Neural cell (in vitro differentiated cells): ENCODE results near the gene CCDC24.

ENCODE experiments used
- EP300 ChIP-seq: fragments of 450-650 bp; conservative IDR thresholded peaks from 2 replicates; pipeline ENCODE4 v1.6.1; 2014; ENCODE audit warnings: antibody characterized with exemption, mild to moderate bottlenecking, moderate library complexity; ENCODE audit not compliant: poor library complexity, severe bottlenecking
- MXI1 ChIP-seq: fragments of 450-650 bp; conservative IDR thresholded peaks from 2 replicates; pipeline ENCODE4 v1.6.1; 2014; ENCODE audit warnings: antibody characterized with exemption, mild to moderate bottlenecking; ENCODE audit not compliant: poor library complexity, severe bottlenecking
- POLR2AphosphoS5 ChIP-seq: IDR thresholded peaks from 2 replicates; pipeline ENCODE4 v1.6.1; 2012
- RAD21 ChIP-seq: fragments of 450-650 bp; conservative IDR thresholded peaks from 2 replicates; pipeline ENCODE4 v1.6.1; 2014; ENCODE audit warnings: antibody characterized with exemption, mild to moderate bottlenecking, moderate library complexity
- TAF1 ChIP-seq: IDR thresholded peaks from 2 replicates; pipeline ENCODE4 v1.6.1; 2012; ENCODE audit warnings: low read depth
- TF ChIP-seq, protein P1 (sequence below): fragments of 450-650 bp; IDR thresholded peaks from 2 replicates; pipeline ENCODE4 v1.5.1; 2014; ENCODE audit warnings: antibody characterized with exemption, mild to moderate bottlenecking, moderate library complexity; ENCODE audit not compliant: poor library complexity, severe bottlenecking
- TF ChIP-seq, protein P2 (sequence below): IDR thresholded peaks from 2 replicates; pipeline ENCODE4 v1.6.1; 2012; ENCODE audit warnings: borderline replicate concordance

DNA sequence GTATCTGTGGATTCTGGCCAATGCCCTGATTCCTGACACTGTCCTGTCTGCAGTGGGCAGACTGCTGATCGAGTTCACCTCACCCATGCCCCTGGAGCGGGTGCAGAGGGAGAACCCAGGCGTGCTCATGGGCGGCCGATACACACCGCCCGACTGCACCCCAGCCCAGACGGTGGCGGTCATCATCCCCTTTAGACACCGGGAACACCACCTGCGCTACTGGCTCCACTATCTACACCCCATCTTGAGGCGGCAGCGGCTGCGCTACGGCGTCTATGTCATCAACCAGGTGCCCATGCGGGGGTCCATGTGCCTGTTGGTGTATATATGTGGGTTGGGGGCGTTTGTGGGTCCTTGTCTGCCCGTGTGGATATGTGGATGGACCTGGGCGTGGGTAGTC lies 9.8 kb upstream of the CCDC24 start:
- TF ChIP-seq, protein P1, sequence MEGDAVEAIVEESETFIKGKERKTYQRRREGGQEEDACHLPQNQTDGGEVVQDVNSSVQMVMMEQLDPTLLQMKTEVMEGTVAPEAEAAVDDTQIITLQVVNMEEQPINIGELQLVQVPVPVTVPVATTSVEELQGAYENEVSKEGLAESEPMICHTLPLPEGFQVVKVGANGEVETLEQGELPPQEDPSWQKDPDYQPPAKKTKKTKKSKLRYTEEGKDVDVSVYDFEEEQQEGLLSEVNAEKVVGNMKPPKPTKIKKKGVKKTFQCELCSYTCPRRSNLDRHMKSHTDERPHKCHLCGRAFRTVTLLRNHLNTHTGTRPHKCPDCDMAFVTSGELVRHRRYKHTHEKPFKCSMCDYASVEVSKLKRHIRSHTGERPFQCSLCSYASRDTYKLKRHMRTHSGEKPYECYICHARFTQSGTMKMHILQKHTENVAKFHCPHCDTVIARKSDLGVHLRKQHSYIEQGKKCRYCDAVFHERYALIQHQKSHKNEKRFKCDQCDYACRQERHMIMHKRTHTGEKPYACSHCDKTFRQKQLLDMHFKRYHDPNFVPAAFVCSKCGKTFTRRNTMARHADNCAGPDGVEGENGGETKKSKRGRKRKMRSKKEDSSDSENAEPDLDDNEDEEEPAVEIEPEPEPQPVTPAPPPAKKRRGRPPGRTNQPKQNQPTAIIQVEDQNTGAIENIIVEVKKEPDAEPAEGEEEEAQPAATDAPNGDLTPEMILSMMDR = no peak
- TF ChIP-seq POLR2AphosphoS5 (no peak), TAF1 (no peak), EP300 (no peak), MXI1 (no peak), RAD21 (no peak)
- TF ChIP-seq, protein P2, sequence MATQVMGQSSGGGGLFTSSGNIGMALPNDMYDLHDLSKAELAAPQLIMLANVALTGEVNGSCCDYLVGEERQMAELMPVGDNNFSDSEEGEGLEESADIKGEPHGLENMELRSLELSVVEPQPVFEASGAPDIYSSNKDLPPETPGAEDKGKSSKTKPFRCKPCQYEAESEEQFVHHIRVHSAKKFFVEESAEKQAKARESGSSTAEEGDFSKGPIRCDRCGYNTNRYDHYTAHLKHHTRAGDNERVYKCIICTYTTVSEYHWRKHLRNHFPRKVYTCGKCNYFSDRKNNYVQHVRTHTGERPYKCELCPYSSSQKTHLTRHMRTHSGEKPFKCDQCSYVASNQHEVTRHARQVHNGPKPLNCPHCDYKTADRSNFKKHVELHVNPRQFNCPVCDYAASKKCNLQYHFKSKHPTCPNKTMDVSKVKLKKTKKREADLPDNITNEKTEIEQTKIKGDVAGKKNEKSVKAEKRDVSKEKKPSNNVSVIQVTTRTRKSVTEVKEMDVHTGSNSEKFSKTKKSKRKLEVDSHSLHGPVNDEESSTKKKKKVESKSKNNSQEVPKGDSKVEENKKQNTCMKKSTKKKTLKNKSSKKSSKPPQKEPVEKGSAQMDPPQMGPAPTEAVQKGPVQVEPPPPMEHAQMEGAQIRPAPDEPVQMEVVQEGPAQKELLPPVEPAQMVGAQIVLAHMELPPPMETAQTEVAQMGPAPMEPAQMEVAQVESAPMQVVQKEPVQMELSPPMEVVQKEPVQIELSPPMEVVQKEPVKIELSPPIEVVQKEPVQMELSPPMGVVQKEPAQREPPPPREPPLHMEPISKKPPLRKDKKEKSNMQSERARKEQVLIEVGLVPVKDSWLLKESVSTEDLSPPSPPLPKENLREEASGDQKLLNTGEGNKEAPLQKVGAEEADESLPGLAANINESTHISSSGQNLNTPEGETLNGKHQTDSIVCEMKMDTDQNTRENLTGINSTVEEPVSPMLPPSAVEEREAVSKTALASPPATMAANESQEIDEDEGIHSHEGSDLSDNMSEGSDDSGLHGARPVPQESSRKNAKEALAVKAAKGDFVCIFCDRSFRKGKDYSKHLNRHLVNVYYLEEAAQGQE = no peak
